GM12872 (cell line): ENCODE measurements around the gene AHRR.

Experiments
- CTCF ChIP-seq: IDR thresholded peaks from 3 replicates; pipeline ENCODE4 v1.5.1; 2011; ENCODE audit warnings: low read depth, mild to moderate bottlenecking, low read length, moderate library complexity; ENCODE audit not compliant: insufficient read depth

AHRR gene

GRCh38 chr5:477247-477646, 155.7 kb downstream of the AHRR start:
- TF ChIP-seq CTCF, result no peak

GRCh38 chr5:477871-478270, 156.4 kb downstream of the AHRR start:
- TF ChIP-seq CTCF, result no peak

GRCh38 chr5:478369-478981, 157.0 kb downstream of the AHRR start:
- no peak for TF ChIP-seq CTCF

GRCh38 chr5:478982-479535, 157.5 kb downstream of the AHRR start:
- TF ChIP-seq CTCF, result no peak

GRCh38 chr5:479566-480319, 158.2 kb downstream of the AHRR start:
- no peak for TF ChIP-seq CTCF

- TF ChIP-seq CTCF, result no peak
Observed at GRCh38 chr5:481347-481746, 159.8 kb downstream of the AHRR start.

- TF ChIP-seq CTCF, result no peak
Observed at GRCh38 chr5:482021-482420, 160.5 kb downstream of the AHRR start.
